Calu3 (cell line): ENCODE data around the gene ITM2B. TPM values are rescaled to one million over a fixed set of nuclear protein-coding genes. Genes with fewer than 3 reads are reported as not detected.

ENCODE experiments used
- BruUV-seq: library from RNA; stranded (reverse); fragments of 400-500 nt; replicated peaks from 2 replicates; lab custom pipeline; 2021; lab: Mats Ljungman, UMichigan
- CTCF ChIA-PET: fragments of 300-600 bp; sonication (Branson Sonifier 250); formaldehyde crosslinking; loops from one replicate; lab custom pipeline; 2022; ENCODE audit warnings: antibody characterized with exemption; lab: Charles Lee
- DNase-seq: peaks from one replicate; pipeline ENCODE4 v3.0.0; 2022
- H3K27ac Mint-ChIP-seq: one replicate; pipeline ENCODE4 v1.8.0; 2022; ENCODE audit warnings: mixed read lengths; ENCODE audit not compliant: unreplicated experiment
- H3K27me3 Mint-ChIP-seq: one replicate; pipeline ENCODE4 v1.8.0; 2022; ENCODE audit warnings: mixed read lengths; ENCODE audit not compliant: unreplicated experiment
- H3K36me3 Mint-ChIP-seq: one replicate; pipeline ENCODE4 v1.8.0; 2022; ENCODE audit warnings: mild to moderate bottlenecking, moderate library complexity, mixed read lengths; ENCODE audit not compliant: insufficient read depth, unreplicated experiment
- H3K4me1 Mint-ChIP-seq: one replicate; pipeline ENCODE4 v1.8.0; 2022; ENCODE audit warnings: mild to moderate bottlenecking, low read depth, mixed read lengths; ENCODE audit not compliant: unreplicated experiment
- H3K4me3 Mint-ChIP-seq: one replicate; pipeline ENCODE4 v1.8.0; 2022; ENCODE audit warnings: mild to moderate bottlenecking, low read depth, moderate library complexity, mixed read lengths; ENCODE audit not compliant: unreplicated experiment
- H3K9me3 Mint-ChIP-seq: one replicate; pipeline ENCODE4 v1.8.0; 2022; ENCODE audit warnings: low read depth, mixed read lengths; ENCODE audit not compliant: unreplicated experiment
- CTCF ChIP-seq: fragments of 200-600 bp; IDR thresholded peaks from one replicate; pipeline ENCODE4 v1.8.0; 2022; ENCODE audit warnings: antibody characterized with exemption; ENCODE audit not compliant: unreplicated experiment
- intact Hi-C: fragments of 100-400 bp; cut with micrococcal nuclease; formaldehyde crosslinking; loops from one replicate; pipeline ENCODE4 v1.10.0; 2022; ENCODE audit not compliant: unreplicated experiment
- total RNA-seq: library from RNA; stranded (reverse); gene quantifications from 2 replicates; pipeline ENCODE4 v1.2.3, GENCODE V29; 2022

ITM2B gene
- total RNA-seq, 1 experiment from 2014 or later: 362 TPM

DNA sequence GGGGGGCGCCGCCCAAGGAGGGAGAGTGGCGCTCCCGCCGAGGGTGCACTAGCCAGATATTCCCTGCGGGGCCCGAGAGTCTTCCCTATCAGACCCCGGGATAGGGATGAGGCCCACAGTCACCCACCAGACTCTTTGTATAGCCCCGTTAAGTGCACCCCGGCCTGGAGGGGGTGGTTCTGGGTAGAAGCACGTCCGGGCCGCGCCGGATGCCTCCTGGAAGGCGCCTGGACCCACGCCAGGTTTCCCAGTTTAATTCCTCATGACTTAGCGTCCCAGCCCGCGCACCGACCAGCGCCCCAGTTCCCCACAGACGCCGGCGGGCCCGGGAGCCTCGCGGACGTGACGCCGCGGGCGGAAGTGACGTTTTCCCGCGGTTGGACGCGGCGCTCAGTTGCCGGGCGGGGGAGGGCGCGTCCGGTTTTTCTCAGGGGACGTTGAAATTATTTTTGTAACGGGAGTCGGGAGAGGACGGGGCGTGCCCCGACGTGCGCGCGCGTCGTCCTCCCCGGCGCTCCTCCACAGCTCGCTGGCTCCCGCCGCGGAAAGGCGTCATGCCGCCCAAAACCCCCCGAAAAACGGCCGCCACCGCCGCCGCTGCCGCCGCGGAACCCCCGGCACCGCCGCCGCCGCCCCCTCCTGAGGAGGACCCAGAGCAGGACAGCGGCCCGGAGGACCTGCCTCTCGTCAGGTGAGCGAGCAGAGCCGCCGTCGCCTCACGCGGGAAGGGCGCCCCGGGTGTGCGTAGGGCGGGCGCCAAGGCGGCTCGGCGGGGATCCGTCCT, 70.5 kb downstream of the ITM2B start, which contains the start of gene RB1:
RB1 (plus strand) TSS at position 393 of the 784 bp plus-strand sequence; CDS start at position 555, 162 bp downstream.
- peak within 1 kb of the TSS; percentile 97 for H3K27ac Mint-ChIP-seq
- peak; percentile 91 for DNase-seq
- intact Hi-C loops: no loop called here
- peaks cover 17% of the 10 kb centered on the region for H3K4me1 Mint-ChIP-seq
- no peaks in the 10 kb centered on the region for H3K27me3 Mint-ChIP-seq
- H3K9me3 Mint-ChIP-seq: no peaks in the 10 kb centered on the region
- CTCF ChIA-PET: interaction anchor here (0.7 kb wide), 1 partner anchor 498 kb away, joined by 6 read pairs; no protein-coding TSS in a partner anchor
- H3K4me3 Mint-ChIP-seq: peak within 1 kb of the TSS; percentile 91
- no TSS peak for BruUV-seq
- no peak for TF ChIP-seq CTCF
- H3K36me3 Mint-ChIP-seq: peaks cover 30% of the 10 kb centered on the region

- Mint-ChIP-seq H3K27ac (peak overlapping the region; percentile 84), H3K9me3 (no peaks in the 10 kb centered on the region), H3K4me1 (peaks cover 15% of the 10 kb centered on the region), H3K4me3 (peak overlapping the region; percentile 91), H3K27me3 (no peaks in the 10 kb centered on the region), H3K36me3 (peaks cover 30% of the 10 kb centered on the region)
- CTCF ChIA-PET: no interaction called here
- DNase-seq: peak; percentile 6
- BruUV-seq: no TSS peak
- no peak for TF ChIP-seq CTCF
- intact Hi-C loops: no loop called here
Measured at GRCh38 chr13:48304143-48304876, 71.3 kb downstream of the ITM2B start.

- no peaks in the 10 kb centered on the region for H3K9me3 Mint-ChIP-seq
- no TSS peak for BruUV-seq
- CTCF ChIA-PET: no interaction called here
- no peaks in the 10 kb centered on the region for H3K27me3 Mint-ChIP-seq
- H3K27ac Mint-ChIP-seq: no peak overlapping the region
- TF ChIP-seq CTCF: no peak
- H3K36me3 Mint-ChIP-seq: no peaks in the 10 kb centered on the region
- no peaks in the 10 kb centered on the region for H3K4me1 Mint-ChIP-seq
- intact Hi-C loops: no loop called here
- DNase-seq: no peak
- H3K4me3 Mint-ChIP-seq: no peak overlapping the region
Measured at GRCh38 chr13:48311223-48311622, 78.2 kb downstream of the ITM2B start.

DNA sequence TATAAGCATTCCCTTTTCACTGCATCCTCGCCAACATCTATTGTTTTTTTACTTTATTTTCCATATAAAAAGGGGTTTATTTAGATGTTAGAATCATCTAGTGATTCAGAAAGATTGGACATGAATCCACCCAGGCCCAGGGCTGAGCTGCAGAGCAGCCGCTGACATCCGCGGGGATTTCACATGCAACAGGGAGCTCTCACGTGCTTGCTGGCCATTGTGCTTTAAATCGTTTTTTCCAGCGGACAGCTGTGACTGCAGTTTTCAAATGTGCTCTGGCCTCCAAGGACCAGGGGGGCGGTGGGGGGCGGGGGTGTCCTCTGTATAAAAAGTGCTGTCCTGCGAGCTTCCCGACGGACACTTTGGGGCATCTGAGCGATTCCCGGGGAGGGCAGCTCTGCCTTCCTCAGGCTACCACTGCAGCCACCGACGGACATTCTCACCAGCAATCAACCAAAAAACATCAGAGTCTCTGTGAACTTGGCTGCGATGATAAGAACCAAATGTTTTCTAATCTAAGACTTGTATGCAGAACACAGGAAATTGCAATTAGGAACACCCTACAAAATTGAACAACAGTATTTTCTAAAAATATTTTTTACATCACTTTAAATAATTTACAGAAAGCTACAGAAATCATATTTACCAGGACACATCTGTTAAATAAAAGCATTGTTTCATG, 83.1 kb downstream of the ITM2B start:
- Mint-ChIP-seq H3K27ac (no peak overlapping the region), H3K4me3 (no peak overlapping the region), H3K4me1 (no peaks in the 10 kb centered on the region), H3K36me3 (peaks cover 13% of the 10 kb centered on the region), H3K27me3 (no peaks in the 10 kb centered on the region), H3K9me3 (no peaks in the 10 kb centered on the region)
- intact Hi-C loops: no loop called here
- TF ChIP-seq CTCF: no peak
- no peak for DNase-seq
- BruUV-seq: no TSS peak
- CTCF ChIA-PET: no interaction called here
